HG03457 (cell line): ENCODE measurements around the gene POLR3K.

Source experiments
- ATAC-seq: cut with Tn5 transposase; IDR thresholded peaks from one replicate; pipeline ENCODE4 v1.9.1; 2021; ENCODE audit warnings: moderate number of reproducible peaks; ENCODE audit not compliant: unreplicated experiment

Gene POLR3K

DNA sequence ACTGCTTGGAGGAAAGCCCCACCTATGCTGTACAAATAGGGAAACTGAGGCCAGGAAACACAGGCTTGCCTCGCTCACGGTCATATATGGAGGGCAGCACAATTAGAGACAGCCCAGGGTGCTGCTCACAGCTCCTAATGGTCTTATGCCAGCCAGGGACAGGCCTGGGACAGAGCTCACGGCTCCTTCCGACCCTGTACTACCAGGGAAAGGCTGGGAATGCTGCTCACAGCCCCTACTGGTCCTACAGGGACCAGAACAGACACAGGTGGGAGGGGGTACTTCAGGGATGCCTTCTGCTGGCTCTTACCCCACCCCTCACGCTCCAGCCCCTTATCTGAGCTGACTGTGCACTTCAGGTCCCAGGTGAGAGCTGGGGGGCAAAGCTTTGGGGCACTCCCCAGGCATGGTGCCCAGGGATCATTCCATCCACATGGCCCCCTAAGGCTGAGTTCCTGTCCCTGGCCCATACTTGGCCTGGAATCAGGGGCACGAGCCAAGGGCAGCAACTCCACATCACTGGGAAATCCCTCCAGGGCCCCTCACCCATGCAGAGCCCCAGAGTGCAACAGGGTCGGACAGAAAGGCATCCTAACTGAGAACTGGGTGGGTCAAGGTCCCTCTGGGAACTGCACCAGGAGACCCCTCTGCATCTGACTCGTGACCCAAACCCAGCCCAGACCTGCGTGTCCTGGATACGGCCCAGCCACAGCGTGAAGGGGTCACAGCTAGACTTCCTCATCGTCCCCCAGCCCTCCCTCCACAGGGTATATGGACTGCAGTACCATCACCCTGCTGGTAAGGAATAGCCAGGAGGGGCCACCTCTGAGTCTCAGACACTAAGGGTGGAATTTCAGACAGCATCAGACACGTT is 13.1 kb upstream of the POLR3K start:
- ATAC-seq: no peak

- no peak for ATAC-seq
Observed at GRCh38 chr16:65745-66144, 12.3 kb upstream of the POLR3K start.

DNA sequence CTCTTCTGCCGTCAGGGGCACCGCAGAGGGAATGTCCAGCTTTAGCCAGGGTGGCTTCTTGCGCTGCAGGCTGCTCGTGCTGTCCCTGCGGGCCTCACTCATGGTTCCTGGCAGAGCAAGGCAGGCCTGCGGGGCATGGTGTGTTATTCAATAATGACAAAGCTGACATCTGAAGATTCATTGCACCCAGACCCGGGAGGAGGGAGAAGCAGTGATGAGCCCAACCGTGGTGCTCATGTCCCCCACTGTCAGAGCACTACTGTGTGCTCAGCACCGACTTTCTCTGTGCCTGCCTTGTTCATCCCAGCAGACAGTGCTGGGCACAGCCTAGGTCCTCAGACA is 11.5 kb upstream of the POLR3K start:
- ATAC-seq: no peak

- no peak for ATAC-seq
Observed at GRCh38 chr16:63998-64913, 10.8 kb upstream of the POLR3K start.

DNA sequence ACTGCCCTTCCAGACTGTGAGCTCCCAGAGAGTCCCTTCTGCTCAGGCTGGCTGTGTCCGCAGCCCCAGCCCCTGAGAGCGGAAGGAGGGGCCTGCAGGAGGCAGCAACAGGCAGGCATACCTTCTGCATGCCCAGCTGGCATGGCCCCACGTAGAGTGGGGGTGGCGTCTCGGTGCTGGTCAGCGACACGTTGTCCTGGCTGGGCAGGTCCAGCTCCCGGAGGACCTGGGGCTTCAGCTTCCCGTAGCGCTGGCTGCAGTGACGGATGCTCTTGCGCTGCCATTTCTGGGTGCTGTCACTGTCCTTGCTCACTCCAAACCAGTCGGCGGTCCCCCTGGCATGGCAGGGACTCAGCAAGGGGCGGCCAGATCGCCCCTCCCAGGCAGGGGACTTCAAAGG is 10.1 kb upstream of the POLR3K start:
- ATAC-seq: no peak

GRCh38 chr16:62968-63391 is 9.6 kb upstream of the POLR3K start:
- no peak for ATAC-seq

- no peak for ATAC-seq
Observed at GRCh38 chr16:62283-62967, 9.0 kb upstream of the POLR3K start.

DNA sequence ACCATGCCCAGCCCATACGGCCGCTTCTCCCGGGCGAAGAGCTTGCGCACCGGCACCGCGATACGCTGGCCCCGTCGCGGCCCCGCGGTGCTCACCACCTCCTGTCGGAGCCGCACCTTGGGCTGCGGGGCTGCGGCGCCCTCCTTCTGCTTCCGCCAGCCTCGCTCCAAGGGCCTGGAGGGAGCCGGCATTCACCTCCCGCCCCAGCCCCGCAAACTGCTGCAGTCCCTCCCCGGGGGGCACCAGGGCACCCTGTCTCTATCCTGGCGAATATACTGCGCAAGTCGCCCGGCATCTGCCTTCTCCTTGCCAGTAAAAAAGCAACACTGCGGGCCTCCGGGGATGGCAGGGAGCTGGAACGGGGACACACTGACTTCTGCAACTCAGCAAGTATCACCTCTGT is 8.5 kb upstream of the POLR3K start:
- ATAC-seq: no peak

DNA sequence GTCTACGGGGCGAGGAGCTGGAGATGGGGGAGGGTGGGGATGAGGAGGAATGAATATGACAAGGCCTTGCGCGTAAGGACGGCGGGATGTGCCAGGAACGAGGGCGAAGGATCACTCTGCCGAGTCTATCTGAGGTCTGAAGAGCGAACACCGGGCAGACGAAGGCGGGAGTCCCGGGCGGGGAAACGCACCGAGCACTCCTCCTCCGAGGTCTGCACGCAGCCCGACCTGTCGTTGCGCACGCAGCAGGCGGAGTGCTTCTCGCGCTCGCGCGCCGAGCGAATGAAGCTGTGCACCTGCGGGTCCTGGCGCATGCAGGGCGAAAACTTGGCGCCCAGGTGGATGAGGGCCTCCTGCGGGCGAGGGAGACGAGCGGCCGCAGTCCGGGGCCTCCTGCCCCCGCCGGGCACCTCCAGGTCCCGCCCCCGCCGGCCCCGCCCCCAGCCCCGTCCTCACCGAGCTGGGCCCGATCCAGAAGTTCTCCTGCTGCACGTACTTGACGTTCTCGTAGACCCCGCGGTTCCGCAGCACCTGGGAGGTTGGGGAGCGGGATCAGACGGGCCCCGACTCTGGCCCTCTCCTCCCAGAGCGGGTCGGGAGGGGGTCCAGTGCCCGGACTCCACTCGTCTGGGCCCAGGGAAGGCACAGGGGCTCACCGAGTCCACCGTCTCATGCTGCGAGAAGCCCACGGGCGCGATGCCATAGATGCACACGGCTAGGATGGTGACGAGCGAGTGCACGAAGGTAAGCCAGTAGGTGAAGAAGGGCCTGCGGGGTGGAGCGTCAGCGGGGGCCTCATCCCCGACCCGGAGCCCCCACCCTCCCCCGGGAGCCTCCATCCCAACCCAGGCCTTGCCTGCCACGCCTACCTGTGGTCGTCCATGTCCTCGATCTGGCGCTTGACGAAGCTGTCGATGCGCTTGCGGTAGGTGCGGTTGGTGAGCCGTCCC is 7.8 kb upstream of the POLR3K start:
- no peak for ATAC-seq

DNA sequence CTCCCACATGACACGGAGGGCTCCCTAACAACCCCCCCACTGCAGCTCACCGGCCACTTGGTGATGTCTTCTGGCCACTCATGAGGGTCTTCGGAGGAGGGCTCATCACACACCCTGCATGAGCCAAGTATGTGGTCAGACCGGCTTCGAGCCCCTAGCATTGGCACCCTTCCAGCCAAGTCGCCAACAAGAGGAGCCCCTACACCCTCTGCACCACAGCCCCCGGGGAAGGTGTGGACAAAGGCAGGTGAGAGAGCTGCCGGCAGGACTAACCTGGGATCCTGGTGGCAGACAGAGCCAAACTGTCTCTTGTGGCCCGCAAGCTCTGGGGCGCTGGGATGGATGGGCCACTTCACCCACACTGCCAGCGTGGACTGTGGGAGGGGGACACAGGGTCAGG is 6.8 kb upstream of the POLR3K start:
- ATAC-seq: no peak

DNA sequence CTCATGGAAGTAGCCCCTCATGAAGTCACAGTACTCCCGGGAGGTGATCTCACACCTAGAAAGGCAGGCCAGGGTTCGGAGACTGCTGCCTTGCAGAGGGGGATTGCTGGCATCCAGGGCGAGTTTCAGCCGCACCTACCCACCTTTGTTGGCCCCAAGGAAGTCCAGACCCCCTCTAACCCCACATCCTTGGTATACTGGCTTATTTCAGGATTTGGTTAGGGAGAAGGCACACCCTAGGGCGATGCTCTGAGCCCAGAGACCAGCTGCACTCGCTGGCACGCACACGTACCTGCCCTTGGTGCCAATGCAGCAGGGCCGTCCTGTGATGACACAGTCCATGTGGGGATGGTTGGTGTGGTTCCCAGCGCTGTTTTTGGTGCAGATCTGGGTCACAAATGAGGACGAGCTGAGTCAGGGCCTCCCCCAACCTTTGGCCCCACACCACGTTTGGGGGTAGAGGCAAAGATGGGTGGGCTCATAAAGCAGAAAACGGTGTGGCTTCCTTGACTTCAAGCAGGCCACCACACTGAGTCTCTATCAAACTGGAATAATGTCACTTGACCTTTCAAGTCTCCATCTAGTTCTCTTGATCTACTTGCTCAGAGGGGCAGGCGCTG is 6.1 kb upstream of the POLR3K start:
- ATAC-seq: no peak

DNA sequence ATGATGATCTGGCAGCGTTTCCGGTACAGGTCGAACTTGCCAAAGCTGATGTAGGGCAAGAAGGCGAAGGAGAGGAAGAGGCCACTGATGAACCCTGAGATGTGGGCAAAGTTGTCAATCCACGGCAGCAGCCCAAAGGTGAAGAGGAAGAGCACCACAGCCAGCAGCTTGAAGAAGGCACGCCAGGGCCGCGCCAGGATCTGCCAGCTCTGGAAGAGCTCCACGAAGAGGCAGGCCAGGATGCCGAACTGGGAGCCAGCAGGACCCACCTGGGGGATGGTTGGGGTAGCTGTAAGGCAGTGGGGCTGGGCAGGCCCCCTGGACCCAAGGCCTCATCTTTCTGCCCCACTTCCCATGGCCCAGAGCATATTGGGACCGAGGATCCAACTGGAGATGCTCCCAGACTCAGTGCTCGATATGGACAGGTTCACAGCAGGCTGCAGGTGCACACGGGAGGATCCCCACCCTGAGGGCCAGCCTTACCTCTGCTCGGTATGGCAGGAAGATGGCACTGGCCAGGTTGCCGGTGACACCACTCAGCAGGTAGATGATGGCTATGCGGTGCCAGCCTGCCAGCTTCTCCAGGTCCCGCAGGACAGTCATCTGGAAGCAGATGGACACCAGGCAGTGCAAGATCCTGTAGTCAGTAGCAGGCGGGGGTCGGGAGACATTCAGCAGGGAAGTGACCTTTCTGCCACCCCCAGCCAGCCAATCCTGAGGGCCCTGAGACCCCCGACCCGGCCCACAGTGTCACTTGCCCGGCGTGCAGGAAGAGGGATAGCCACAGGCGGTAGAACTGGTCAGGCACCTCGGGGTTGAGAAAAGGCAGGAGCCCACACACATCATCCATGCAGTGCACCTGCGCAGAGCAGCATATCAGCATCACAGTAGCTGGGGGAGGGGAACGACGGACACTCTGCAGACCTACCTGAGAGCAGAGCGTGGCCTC is 5.4 kb upstream of the POLR3K start:
- ATAC-seq: no peak

DNA sequence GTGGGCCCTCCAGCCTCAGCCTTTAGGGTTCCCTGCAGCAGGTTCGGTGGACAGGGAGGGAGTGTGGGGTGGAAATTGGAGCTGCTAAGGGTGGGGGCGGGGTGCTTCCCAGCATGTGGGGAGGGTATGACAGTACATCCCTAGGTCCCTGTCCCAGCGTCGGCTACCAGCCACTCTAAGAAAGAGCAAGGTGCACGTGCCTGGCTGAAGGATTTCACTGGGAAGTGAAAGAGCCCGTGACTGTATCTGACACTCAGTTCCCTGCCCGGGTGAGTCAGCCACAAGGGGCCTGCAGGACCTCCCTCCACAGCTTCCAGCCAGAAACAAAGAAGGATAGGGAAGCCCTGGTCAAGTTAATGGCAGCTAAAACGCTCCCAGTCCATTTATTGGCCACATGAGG is 4.3 kb upstream of the POLR3K start:
- ATAC-seq: no peak

DNA sequence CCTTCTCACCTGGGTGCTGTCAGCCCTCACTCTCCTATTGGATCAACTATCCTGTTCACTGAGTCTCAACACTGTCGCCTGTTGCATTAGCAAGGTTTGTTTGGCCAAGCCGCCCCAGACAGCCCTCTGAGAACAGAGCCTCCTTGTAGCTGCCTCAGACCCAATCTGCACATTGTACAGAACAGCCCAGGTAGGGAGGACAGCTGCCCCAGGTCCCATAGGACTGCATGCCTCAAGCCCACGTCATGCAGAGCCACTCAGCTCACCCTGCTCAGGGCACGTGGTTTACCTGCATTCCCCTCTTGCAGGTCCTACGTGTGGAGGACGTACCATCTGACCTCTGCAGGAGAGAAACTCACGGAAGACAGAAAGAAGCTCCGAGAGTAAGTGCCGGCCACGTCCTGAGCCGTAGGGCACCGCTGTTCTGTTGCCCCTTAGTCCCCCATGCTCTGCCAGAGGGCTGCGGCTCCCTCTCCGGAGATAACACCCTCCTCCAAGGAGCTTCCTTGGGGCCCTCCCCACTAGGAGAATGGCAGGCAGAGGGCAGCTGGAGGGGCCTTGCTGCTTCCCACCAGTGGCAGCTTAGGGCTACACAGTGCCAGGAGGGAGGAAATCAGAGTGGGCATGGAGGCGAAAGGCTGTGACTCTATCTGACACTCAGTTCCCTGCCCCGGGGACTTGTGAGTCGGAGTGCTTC is 3.0 kb upstream of the POLR3K start:
- ATAC-seq: no peak

DNA sequence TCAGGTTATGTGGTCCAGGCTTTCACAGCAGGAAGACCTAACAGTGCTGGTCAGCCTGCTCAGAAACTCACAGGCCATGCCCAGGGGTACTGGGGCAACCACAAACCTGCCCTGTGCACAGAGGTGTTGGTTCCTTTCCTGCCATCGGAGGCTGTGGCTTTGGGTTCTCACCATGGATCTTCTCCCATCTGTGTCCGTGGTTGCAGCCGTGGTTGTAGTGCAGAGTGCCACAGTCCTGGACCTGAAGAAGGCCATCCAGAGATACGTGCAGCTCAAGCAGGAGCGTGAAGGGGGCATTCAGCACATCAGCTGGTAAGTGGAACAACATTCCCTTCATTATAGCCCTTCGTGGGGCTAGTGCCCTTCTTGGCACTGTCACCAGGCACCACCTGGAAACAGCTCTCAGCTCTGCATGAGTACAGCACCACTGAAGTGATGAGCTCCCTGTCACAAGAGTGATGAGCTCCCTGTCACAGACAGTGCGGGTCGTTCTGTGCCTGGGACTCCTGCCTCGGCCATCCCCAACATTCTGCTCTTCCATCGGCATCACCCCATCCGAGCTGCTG is 2.2 kb upstream of the POLR3K start:
- ATAC-seq: no peak

GRCh38 chr16:54237-54581 is 801 bp upstream of the POLR3K start:
- ATAC-seq: no peak

GRCh38 chr16:50769-51591 is 2.4 kb downstream of the POLR3K start:
- ATAC-seq: no peak
